Vagina (tissue), 2 donors: Measurements from ENCODE around the gene MFAP2. TPM values are rescaled to one million over a fixed set of nuclear protein-coding genes. Genes with fewer than 3 reads are reported as not detected.

ENCODE experiments used
- DNase-seq, 2 donors: peaks; one replicate each; pipeline ENCODE4 v3.0.0-alpha.2; 2017; ENCODE audit errors: extremely low spot score in 2 of 2
- H3K27ac ChIP-seq: fragments of 200-600 bp; sonication (generic); one replicate; pipeline ENCODE4 v1.5.1; 2019
- H3K27me3 ChIP-seq: fragments of 200-600 bp; sonication (generic); one replicate; pipeline ENCODE4 v1.5.1; 2019
- H3K36me3 ChIP-seq, 2 donors: fragments of 200-600 bp; sonication (generic); one replicate each; pipeline ENCODE4 v1.5.1; 2017 to 2019
- H3K4me1 ChIP-seq: fragments of 200-600 bp; sonication (generic); one replicate; pipeline ENCODE4 v1.5.1; 2019
- H3K4me3 ChIP-seq, 2 donors: fragments of 200-600 bp; sonication (generic); 1 replicate in 1 of 2; 2 replicates in 1 of 2; pipeline ENCODE4 v1.5.1; 2016 to 2019
- H3K9me3 ChIP-seq: fragments of 200-600 bp; sonication (generic); one replicate; pipeline ENCODE4 v1.5.1; 2019
- CTCF ChIP-seq, 3 experiments: fragments of 450-650 bp in 2 of 3; fragments of 200-600 bp in 1 of 3; sonication (generic) in 1 of 3; IDR thresholded peaks; one replicate each; pipeline ENCODE4 v1.5.1; 2017 to 2019; ENCODE audit warnings: antibody characterized with exemption in 3 of 3, mild to moderate bottlenecking in 2 of 3, moderate library complexity in 2 of 3
- POLR2A ChIP-seq, 2 donors: fragments of 450-650 bp; IDR thresholded peaks; one replicate each; pipeline ENCODE4 v1.6.1; 2017; ENCODE audit warnings: antibody characterized with exemption in 2 of 2, mild to moderate bottlenecking in 2 of 2, moderate library complexity in 2 of 2
- POLR2AphosphoS5 ChIP-seq, 2 donors: sonication (generic); formaldehyde crosslinking; IDR thresholded peaks; one replicate each; pipeline ENCODE4 v1.9.0; 2017; ENCODE audit warnings: antibody characterized with exemption in 2 of 2, mild to moderate bottlenecking in 2 of 2, low read depth in 1 of 2; ENCODE audit not compliant: insufficient read depth in 1 of 2
- intact Hi-C: fragments of 100-400 bp; cut with DNase I; formaldehyde crosslinking; loops from one replicate; pipeline ENCODE4 v1.15.1; 2023
- total RNA-seq: library from RNA; depleted of rRNA; stranded (reverse); fragments of >200 nt; gene quantifications from one replicate; pipeline ENCODE4 v1.2.3, GENCODE V29; 2016

The MFAP2 gene
- total RNA-seq, 1 donor from 2014 or later = 51.1 TPM

- no peaks in the 10 kb centered on the region for H3K9me3 ChIP-seq
- no peak overlapping the region for H3K27ac ChIP-seq
- H3K36me3 ChIP-seq = peaks cover 4 to 82% of the 10 kb centered on the region in 2 donors
- DNase-seq = no peak
- peaks cover 13% of the 10 kb centered on the region for H3K4me1 ChIP-seq
- no peaks in the 10 kb centered on the region for H3K27me3 ChIP-seq
- TF ChIP-seq CTCF (IDR thresholded peaks at IDR 0.05) (no peak), POLR2A (IDR thresholded peaks at IDR 0.05) (no peak), POLR2AphosphoS5 (IDR thresholded peaks at IDR 0.05; ENCODE audit: insufficient read depth in 1 of 2, low read depth in 1 of 2) (no peak)
- intact Hi-C loops = no loop called here
- H3K4me3 ChIP-seq = no peak overlapping the region
These were observed 44.3 kb upstream of the MFAP2 start for GRCh38 chr1:17024721-17025120.

- H3K27ac ChIP-seq = no peak overlapping the region
- peaks cover 13% of the 10 kb centered on the region for H3K4me1 ChIP-seq
- no peak overlapping the region for H3K4me3 ChIP-seq
- H3K36me3 ChIP-seq = peaks cover 4 to 89% of the 10 kb centered on the region in 2 donors
- no peaks in the 10 kb centered on the region for H3K27me3 ChIP-seq
- TF ChIP-seq CTCF (IDR thresholded peaks at IDR 0.05) (no peak), POLR2A (IDR thresholded peaks at IDR 0.05) (no peak), POLR2AphosphoS5 (IDR thresholded peaks at IDR 0.05; ENCODE audit: insufficient read depth in 1 of 2, low read depth in 1 of 2) (no peak)
- intact Hi-C loops = no loop called here
- DNase-seq = no peak
- no peaks in the 10 kb centered on the region for H3K9me3 ChIP-seq
These were observed 43.2 kb upstream of the MFAP2 start for GRCh38 chr1:17023573-17023972.

GRCh38 chr1:17023102-17023501 lies 42.7 kb upstream of the MFAP2 start:
- no peak overlapping the region for H3K4me3 ChIP-seq
- DNase-seq = no peak
- H3K4me1 ChIP-seq = peaks cover 9% of the 10 kb centered on the region
- H3K27me3 ChIP-seq = no peaks in the 10 kb centered on the region
- intact Hi-C loops = no loop called here
- no peak overlapping the region for H3K27ac ChIP-seq
- H3K9me3 ChIP-seq = no peaks in the 10 kb centered on the region
- peaks cover 4 to 91% of the 10 kb centered on the region in 2 donors for H3K36me3 ChIP-seq
- TF ChIP-seq CTCF (IDR thresholded peaks at IDR 0.05) (no peak), POLR2AphosphoS5 (IDR thresholded peaks at IDR 0.05; ENCODE audit: insufficient read depth in 1 of 2, low read depth in 1 of 2) (no peak), POLR2A (IDR thresholded peaks at IDR 0.05) (no peak)

GRCh38 chr1:17021896-17022295 lies 41.5 kb upstream of the MFAP2 start:
- Histone ChIP-seq H3K4me1 (no peaks in the 10 kb centered on the region), H3K27me3 (no peaks in the 10 kb centered on the region), H3K27ac (no peak overlapping the region), H3K9me3 (no peaks in the 10 kb centered on the region), H3K4me3 (no peak overlapping the region), H3K36me3 (peaks cover 4 to 86% of the 10 kb centered on the region in 2 donors)
- no peak for DNase-seq
- TF ChIP-seq CTCF (IDR thresholded peaks at IDR 0.05) = no peak
- TF ChIP-seq POLR2AphosphoS5 (IDR thresholded peaks at IDR 0.05; ENCODE audit: insufficient read depth in 1 of 2, low read depth in 1 of 2) = no peak
- TF ChIP-seq POLR2A (IDR thresholded peaks at IDR 0.05) = no peak
- intact Hi-C loops = no loop called here

GRCh38 chr1:17020502-17020901 lies 40.1 kb upstream of the MFAP2 start:
- no peak for DNase-seq
- H3K27me3 ChIP-seq = no peaks in the 10 kb centered on the region
- peaks cover 4 to 73% of the 10 kb centered on the region in 2 donors for H3K36me3 ChIP-seq
- H3K4me3 ChIP-seq = no peak overlapping the region
- no peak for TF ChIP-seq CTCF (IDR thresholded peaks at IDR 0.05)
- no peak for TF ChIP-seq POLR2A (IDR thresholded peaks at IDR 0.05)
- no peak for TF ChIP-seq POLR2AphosphoS5 (IDR thresholded peaks at IDR 0.05; ENCODE audit: insufficient read depth in 1 of 2, low read depth in 1 of 2)
- H3K27ac ChIP-seq = no peak overlapping the region
- H3K4me1 ChIP-seq = no peaks in the 10 kb centered on the region
- intact Hi-C loops = no loop called here
- no peaks in the 10 kb centered on the region for H3K9me3 ChIP-seq
